HepG2 (cell line): ENCODE measurements around the gene OCIAD2. TPM values are rescaled to one million over a fixed set of nuclear protein-coding genes. Genes with fewer than 3 reads are reported as not detected.

ENCODE experiments used
- ATAC-seq: fragments of 200-7000 bp; cut with Tn5 transposase; 3 replicates; pipeline ENCODE4 v1.9.1; 2020; ENCODE audit warnings: mild to moderate bottlenecking, moderate library complexity
- BruUV-seq: library from RNA; stranded (reverse); fragments of 400-500 nt; replicated peaks from 2 replicates; lab custom pipeline; 2021; lab: Mats Ljungman, UMichigan
- CTCF ChIA-PET: fragments of 300-600 bp; formaldehyde crosslinking; extraction: SDS; loops from one replicate; lab custom pipeline; 2021; ENCODE audit warnings: low total read pairs, inconsistent platforms, low intra/inter-chr PET ratio; lab: Yijun Ruan, JAX
- POLR2A ChIA-PET: fragments of 350-600 bp; sonication (Branson Sonifier 250); formaldehyde crosslinking; loops from one replicate; lab custom pipeline; 2020; ENCODE audit warnings: antibody characterized with exemption, inconsistent platforms; lab: Yijun Ruan, JAX
- DNase-seq: peaks from one replicate; pipeline ENCODE4 v3.0.0-alpha.2; 2015; ENCODE audit warnings: low spot score
- FAIRE-seq: peaks from 3 replicates; lab custom pipeline; 2011; peaks lifted over from hg19 to GRCh38; lab: Jason Lieb, UNC
- H2AFZ ChIP-seq: one replicate; pipeline ENCODE4 v1.6.1; 2011; ENCODE audit warnings: low read length, inconsistent platforms
- H3K27ac ChIP-seq: fragments of 300-600 bp; 3 replicates; pipeline ENCODE4 v1.8.0; 2011; ENCODE audit warnings: mixed run types, mild to moderate bottlenecking, mixed read lengths, low read length, inconsistent platforms; ENCODE audit not compliant: insufficient read depth; ENCODE audit errors: extremely low read length
- H3K27me3 ChIP-seq, 2 experiments: fragments of 200-600 bp in 1 of 2; 2 replicates in 1 of 2; 3 replicates in 1 of 2; pipeline versions ENCODE4 v1.6.0 to v1.8.0; 2011; ENCODE audit warnings: low read length in 2 of 2, mild to moderate bottlenecking in 2 of 2, moderate library complexity in 2 of 2, inconsistent platforms in 1 of 2; ENCODE audit not compliant: insufficient read depth in 2 of 2, control insufficient read depth in 1 of 2
- H3K36me3 ChIP-seq, 2 experiments: fragments of 200-600 bp in 1 of 2; replicated peaks in 1 of 2; 2 replicates in 1 of 2; 3 replicates in 1 of 2; pipeline versions ENCODE4 v1.5.1 to v1.8.0; 2011; ENCODE audit warnings: low read length in 2 of 2, inconsistent platforms in 1 of 2; ENCODE audit not compliant: insufficient read depth in 2 of 2, control insufficient read depth in 1 of 2
- H3K4me1 ChIP-seq: 2 replicates; pipeline ENCODE4 v1.5.1; 2012; ENCODE audit warnings: low read length, inconsistent platforms; ENCODE audit not compliant: insufficient read depth
- H3K4me2 ChIP-seq: 2 replicates; pipeline ENCODE4 v1.6.0; 2011; ENCODE audit warnings: low read depth, low read length, inconsistent platforms
- H3K4me3 ChIP-seq, 3 experiments: fragments of 200-600 bp in 1 of 3; sonication (generic), shearing (Covaris generic) in 1 of 3; replicated peaks in 1 of 3; 2 replicates each; pipeline ENCODE4 v1.5.1; 2011 to 2016; ENCODE audit warnings: low read length in 3 of 3, inconsistent platforms in 2 of 3, low read depth in 2 of 3, mild to moderate bottlenecking in 2 of 3, control low read depth in 1 of 3, mixed read lengths in 1 of 3; ENCODE audit not compliant: insufficient read depth in 1 of 3
- H3K79me2 ChIP-seq: one replicate; pipeline ENCODE4 v1.6.1; 2011; ENCODE audit warnings: low read length, inconsistent platforms; ENCODE audit not compliant: insufficient read depth
- H3K9ac ChIP-seq: 2 replicates; pipeline ENCODE4 v1.6.0; 2011; ENCODE audit warnings: mild to moderate bottlenecking, low read depth, low read length, inconsistent platforms; ENCODE audit not compliant: insufficient read depth
- H3K9me3 ChIP-seq: 2 replicates; pipeline ENCODE4 v1.5.1; 2012; ENCODE audit warnings: mild to moderate bottlenecking, low read length
- H4K20me1 ChIP-seq: 2 replicates; pipeline ENCODE4 v1.6.0; 2011; ENCODE audit warnings: inconsistent platforms, mild to moderate bottlenecking, low read length, moderate library complexity; ENCODE audit not compliant: insufficient read depth
- CBFB ChIP-seq: sonication (generic); formaldehyde crosslinking; IDR thresholded peaks from 2 replicates; pipeline ENCODE4 v1.4.0; 2020; ENCODE audit warnings: missing genetic modification reagents
- CENPX ChIP-seq: sonication (generic); formaldehyde crosslinking; IDR thresholded peaks from 2 replicates; pipeline ENCODE4 v1.9.0; 2021; ENCODE audit warnings: mild to moderate bottlenecking, missing genetic modification reagents, moderate library complexity
- KDM6A ChIP-seq: IDR thresholded peaks from 2 replicates; pipeline ENCODE4 v1.6.1; 2016; ENCODE audit warnings: low read depth
- MXD4 ChIP-seq: IDR thresholded peaks from 2 replicates; pipeline ENCODE4 v1.6.1; 2016; ENCODE audit warnings: mild to moderate bottlenecking, missing biosample characterization, missing genetic modification reagents
- NFKBIZ ChIP-seq: IDR thresholded peaks from 2 replicates; pipeline ENCODE4 v1.6.1; 2018; ENCODE audit warnings: missing genetic modification reagents, missing compliant biosample characterization
- PBX2 ChIP-seq: IDR thresholded peaks from 2 replicates; pipeline ENCODE4 v1.6.1; 2016; ENCODE audit warnings: control low read depth
- STAG1 ChIP-seq: sonication (generic); formaldehyde crosslinking; IDR thresholded peaks from 2 replicates; pipeline ENCODE4 v1.4.0; 2020; ENCODE audit warnings: missing genetic modification reagents
- SUZ12 ChIP-seq: fragments of 150-350 bp; IDR thresholded peaks from 2 replicates; pipeline ENCODE4 v1.6.1; 2014; ENCODE audit warnings: low read depth, low read length
- ZBTB8A ChIP-seq: sonication (generic); formaldehyde crosslinking; IDR thresholded peaks from 2 replicates; pipeline ENCODE4 v1.4.0; 2020; ENCODE audit warnings: mild to moderate bottlenecking, low read depth, missing genetic modification reagents, borderline replicate concordance
- ZFP36 ChIP-seq: fragments of 150-350 bp; IDR thresholded peaks from 2 replicates; pipeline ENCODE4 v1.6.1; 2018; ENCODE audit warnings: borderline replicate concordance, low read length, low read depth; ENCODE audit not compliant: partially characterized antibody
- ZNF136 ChIP-seq: sonication (generic); formaldehyde crosslinking; IDR thresholded peaks from 2 replicates; pipeline ENCODE4 v1.8.1; 2022; ENCODE audit warnings: low read depth, mild to moderate bottlenecking, moderate library complexity, missing genetic modification reagents
- ZNF350 ChIP-seq: sonication (generic); formaldehyde crosslinking; IDR thresholded peaks from 2 replicates; pipeline ENCODE4 v1.4.0; 2020; ENCODE audit warnings: mild to moderate bottlenecking, low read depth, missing genetic modification reagents, borderline replicate concordance
- ZNF530 ChIP-seq: sonication (generic); formaldehyde crosslinking; IDR thresholded peaks from 2 replicates; pipeline ENCODE4 v1.5.0; 2020; ENCODE audit warnings: low read depth, mild to moderate bottlenecking, missing genetic modification reagents
- ZNF567 ChIP-seq: sonication (generic); formaldehyde crosslinking; IDR thresholded peaks from 2 replicates; pipeline ENCODE4 v1.8.1; 2023; ENCODE audit warnings: mild to moderate bottlenecking, missing genetic modification reagents, borderline replicate concordance
- ZNF569 ChIP-seq: sonication (generic); formaldehyde crosslinking; IDR thresholded peaks from 2 replicates; pipeline ENCODE4 v1.5.0; 2020; ENCODE audit warnings: mild to moderate bottlenecking, missing genetic modification reagents, moderate library complexity, borderline replicate concordance
- ZNF670 ChIP-seq: sonication (generic); formaldehyde crosslinking; IDR thresholded peaks from 2 replicates; pipeline ENCODE4 v1.8.0; 2022; ENCODE audit warnings: mild to moderate bottlenecking, missing genetic modification reagents, borderline replicate concordance
- ZNF788 ChIP-seq: sonication (generic); formaldehyde crosslinking; IDR thresholded peaks from 2 replicates; pipeline ENCODE4 v1.5.0; 2020; ENCODE audit warnings: mild to moderate bottlenecking, missing genetic modification reagents, borderline replicate concordance
- WGBS: methylation state at CpG from one replicate; pipeline ENCODE4 v1.1.6; 2017; ENCODE audit warnings: low lambda C conversion rate; 5-methylcytosine and 5-hydroxymethylcytosine counted together
- in situ Hi-C: cut with HindIII; loops from 2 replicates; pipeline ENCODE4 v1.10.0; 2017; ENCODE audit warnings: low pct_unique_long_range_greater_than_20kb; ENCODE audit not compliant: extremely low pct_ligation_motif_present
- intact Hi-C: fragments of 100-400 bp; cut with micrococcal nuclease; formaldehyde crosslinking; loops from one replicate; pipeline ENCODE4 v1.10.0; 2022; ENCODE audit not compliant: unreplicated experiment
- polyA plus RNA-seq, 8 experiments: library from polyadenylated mRNA; depleted of rRNA in 3 of 8; stranded (reverse) in 7 of 8; unstranded in 1 of 8; fragments of >200 nt; fragmentation: Illumina TruSeq in 4 of 8; extraction: Trizol in 4 of 8; gene quantifications; 2 replicates each; pipeline versions ENCODE4 v1.2.1 to v1.2.3, GENCODE V29; 2011 to 2016; ENCODE audit warnings: low read depth in 4 of 8, missing spikeins in 1 of 8, mixed read lengths in 1 of 8; ENCODE audit not compliant: insufficient read depth in 1 of 8
- total RNA-seq, 5 experiments: library from RNA; depleted of rRNA; stranded (reverse); fragments of >200 nt; fragmentation: Illumina TruSeq; extraction: Trizol; gene quantifications; 2 replicates each; pipeline ENCODE4 v1.2.3, GENCODE V29; 2016; ENCODE audit warnings: low read depth in 1 of 5

OCIAD2 gene
- total and polyA plus RNA-seq, 2 of the 13 experiments (the other 11 are each of a cell fraction or from before 2014, with no cell fraction given), result not detected

GRCh38 chr4:48899950-48900349, 6.6 kb downstream of the OCIAD2 start:
- POLR2A ChIA-PET, result no interaction called here
- Histone ChIP-seq H3K9me3 (no peaks in the 10 kb centered on the region), H3K9ac (no peak overlapping the region), H3K27me3 (no peaks in the 10 kb centered on the region), H3K4me1 (peaks cover 14% of the 10 kb centered on the region), H3K27ac (no peak overlapping the region), H3K36me3 (no peaks in the 10 kb centered on the region), H3K4me2 (no peak overlapping the region), H3K79me2 (no peaks in the 10 kb centered on the region), H3K4me3 (no peak overlapping the region), H2AFZ (no peak overlapping the region), H4K20me1 (no peaks in the 10 kb centered on the region)
- in situ Hi-C loops (no loop called here), intact Hi-C loops (no loop called here)
- WGBS, result 35% methylated on average over 4 of the region's 4 CpGs
- FAIRE-seq (no peak), DNase-seq (no peak), ATAC-seq (no peak)
- TF ChIP-seq ZNF136 (no peak), ZFP36 (no peak), SUZ12 (no peak), CBFB (CRISPR knock-in tag) (no peak), ZNF530 (CRISPR knock-in tag) (no peak), PBX2 (CRISPR knock-in tag) (no peak), ZNF788 (CRISPR knock-in tag) (no peak), MXD4 (CRISPR knock-in tag) (no peak), STAG1 (CRISPR knock-in tag) (no peak), NFKBIZ (no peak), ZNF567 (no peak), CENPX (CRISPR knock-in tag) (no peak), ZNF670 (CRISPR knock-in tag) (no peak), ZNF350 (CRISPR knock-in tag) (no peak), ZNF569 (CRISPR knock-in tag) (no peak), KDM6A (CRISPR knock-in tag) (no peak), ZBTB8A (CRISPR knock-in tag) (no peak)
- CTCF ChIA-PET, result no interaction called here
- no TSS peak for BruUV-seq
